Testis (tissue), 3 donors: ENCODE results near the gene FAM110A. TPM values are rescaled to one million over a fixed set of nuclear protein-coding genes. Genes with fewer than 3 reads are reported as not detected.
A peak's percentile ranks its signal among the peaks of the same experiment; 100 is the strongest.

ENCODE experiments used
- DNase-seq: peaks from one replicate; pipeline ENCODE4 v3.0.0-alpha.2; 2019
- H3K27ac ChIP-seq, 2 donors: fragments of 200-600 bp; sonication (generic); one replicate each; pipeline ENCODE4 v1.5.1; 2019
- H3K27me3 ChIP-seq: fragments of 200-600 bp; sonication (generic); one replicate; pipeline ENCODE4 v1.5.1; 2019
- H3K36me3 ChIP-seq: fragments of 200-600 bp; sonication (generic); one replicate; pipeline ENCODE4 v1.5.1; 2017; ENCODE audit warnings: low read depth; ENCODE audit errors: missing control alignments
- H3K4me1 ChIP-seq: fragments of 200-600 bp; sonication (generic); one replicate; pipeline ENCODE4 v1.5.1; 2019
- H3K4me3 ChIP-seq, 2 donors: fragments of 200-600 bp; sonication (generic); one replicate each; pipeline ENCODE4 v1.5.1; 2017 to 2019
- H3K9me3 ChIP-seq: fragments of 200-600 bp; sonication (generic); one replicate; pipeline ENCODE4 v1.5.1; 2017
- CTCF ChIP-seq, 3 experiments: fragments of 450-650 bp in 2 of 3; fragments of 200-600 bp in 1 of 3; sonication (generic) in 1 of 3; IDR thresholded peaks; one replicate each; pipeline ENCODE4 v1.5.1; 2016 to 2019; ENCODE audit warnings: antibody characterized with exemption in 3 of 3, mild to moderate bottlenecking in 2 of 3, moderate library complexity in 1 of 3
- POLR2A ChIP-seq: fragments of 450-650 bp; IDR thresholded peaks from one replicate; pipeline ENCODE4 v1.6.1; 2017; ENCODE audit warnings: antibody characterized with exemption, mild to moderate bottlenecking, moderate library complexity
- WGBS, 2 donors: methylation state at CpG; one replicate each; pipeline ENCODE4 v1.1.5; 2018; 5-methylcytosine and 5-hydroxymethylcytosine counted together
- intact Hi-C: fragments of 100-400 bp; cut with DNase I; formaldehyde crosslinking; loops from one replicate; pipeline ENCODE4 v1.15.1; 2023; ENCODE audit warnings: low total_unique reads
- polyA plus RNA-seq: library from polyadenylated mRNA; stranded (reverse); fragments of 350-450 nt; fragmentation: Illumina TruSeq; extraction: RNeasy Lipid Tissue Mini Kit (QIAGEN cat#74804); gene quantifications from one replicate; pipeline ENCODE4 v1.2.3, GENCODE V29; 2014; ENCODE audit warnings: low read depth, low replicate concordance; ENCODE audit not compliant: insufficient read depth
- total RNA-seq, 2 donors: library from RNA; depleted of rRNA; stranded (reverse); fragments of >200 nt; gene quantifications; one replicate each; pipeline ENCODE4 v1.2.3, GENCODE V29; 2016

FAM110A gene
- total and polyA plus RNA-seq, 3 donors from 2014 or later = 5.1 to 7.7 (median 5.5) TPM

- peaks cover 22% of the 10 kb centered on the region for H3K4me1 ChIP-seq
- intact Hi-C loops = no loop called here
- TF ChIP-seq POLR2A = no peak
- TF ChIP-seq CTCF (IDR thresholded peaks at IDR 0.05) = no peak
- no peaks in the 10 kb centered on the region for H3K36me3 ChIP-seq
- WGBS, 2 donors = 79 to 82% methylated on average over 3 of the region's 3 CpGs
- H3K4me3 ChIP-seq = no peak overlapping the region
- no peaks in the 10 kb centered on the region for H3K9me3 ChIP-seq
- H3K27ac ChIP-seq = peak overlapping the region in 1 of 2 donors; percentile 80
- H3K27me3 ChIP-seq = no peaks in the 10 kb centered on the region
- DNase-seq = peak; percentile 12
Measured at GRCh38 chr20:820323-820953, 13.1 kb upstream of the FAM110A start.

GRCh38 chr20:821046-821730 is 12.3 kb upstream of the FAM110A start:
- TF ChIP-seq POLR2A = no peak
- no peak for TF ChIP-seq CTCF (IDR thresholded peaks at IDR 0.05)
- WGBS, 2 donors = 63 to 77% methylated on average over 6 of the region's 6 CpGs
- H3K9me3 ChIP-seq = no peaks in the 10 kb centered on the region
- no peaks in the 10 kb centered on the region for H3K27me3 ChIP-seq
- H3K27ac ChIP-seq = peak overlapping the region; percentile 79 to 80
- H3K4me3 ChIP-seq = no peak overlapping the region
- H3K36me3 ChIP-seq = no peaks in the 10 kb centered on the region
- peak; percentile 70 for DNase-seq
- intact Hi-C loops = no loop called here
- H3K4me1 ChIP-seq = peaks cover 22% of the 10 kb centered on the region

GRCh38 chr20:821731-822065 is 11.8 kb upstream of the FAM110A start:
- intact Hi-C loops = no loop called here
- DNase-seq = no peak
- TF ChIP-seq POLR2A (no peak), CTCF (IDR thresholded peaks at IDR 0.05) (no peak)
- WGBS, 2 donors = 90 to 92% methylated on average over 3 of the region's 3 CpGs
- H3K4me3 ChIP-seq = no peak overlapping the region
- no peaks in the 10 kb centered on the region for H3K27me3 ChIP-seq
- no peaks in the 10 kb centered on the region for H3K36me3 ChIP-seq
- no peaks in the 10 kb centered on the region for H3K9me3 ChIP-seq
- H3K27ac ChIP-seq = peak overlapping the region; percentile 79 to 80
- H3K4me1 ChIP-seq = peaks cover 22% of the 10 kb centered on the region

- WGBS, 2 donors = 83 to 84% methylated on average over 6 to 12 of the region's 12 CpGs
- Histone ChIP-seq H3K27ac (peak overlapping the region; percentile 47 to 60), H3K9me3 (no peaks in the 10 kb centered on the region), H3K4me1 (peaks cover 22% of the 10 kb centered on the region), H3K4me3 (no peak overlapping the region), H3K36me3 (no peaks in the 10 kb centered on the region), H3K27me3 (no peaks in the 10 kb centered on the region)
- intact Hi-C loops = no loop called here
- no peak for TF ChIP-seq CTCF (IDR thresholded peaks at IDR 0.05)
- no peak for TF ChIP-seq POLR2A
- DNase-seq = no peak
Measured at GRCh38 chr20:822651-823573, 10.6 kb upstream of the FAM110A start.
